ACC112 (cell line): Measurements from ENCODE around the gene CYP26C1.

Experiments used
- H2AFZ ChIP-seq: fragments of 200-600 bp; sonication (generic); one replicate; pipeline ENCODE4 v1.6.0; 2017; ENCODE audit warnings: antibody characterized with exemption, low read length; ENCODE audit not compliant: unreplicated experiment
- H3K27ac ChIP-seq: fragments of 200-600 bp; sonication (generic); 2 replicates; pipeline ENCODE4 v1.5.1; 2014; ENCODE audit warnings: low read depth, mild to moderate bottlenecking, antibody characterized with exemption, low read length, moderate library complexity
- H3K27me3 ChIP-seq: fragments of 200-600 bp; sonication (generic); 2 replicates; pipeline ENCODE4 v1.6.1; 2014; ENCODE audit warnings: mild to moderate bottlenecking, antibody characterized with exemption, low read length, moderate library complexity, mixed read lengths; ENCODE audit not compliant: insufficient read depth
- H3K36me3 ChIP-seq: fragments of 200-600 bp; sonication (generic); 2 replicates; pipeline ENCODE4 v1.6.1; 2016; ENCODE audit warnings: mild to moderate bottlenecking, antibody characterized with exemption, low read length, moderate library complexity, mixed read lengths; ENCODE audit not compliant: insufficient read depth
- H3K4me1 ChIP-seq: fragments of 200-600 bp; sonication (generic); one replicate; pipeline ENCODE4 v1.6.1; 2016; ENCODE audit warnings: low read length, mixed read lengths; ENCODE audit not compliant: insufficient read depth, unreplicated experiment, control insufficient read depth
- H3K4me3 ChIP-seq: fragments of 200-600 bp; sonication (generic); 2 replicates; pipeline ENCODE4 v1.5.1; 2014; ENCODE audit warnings: mild to moderate bottlenecking, low read depth, low read length
- H3K79me2 ChIP-seq: fragments of 200-600 bp; sonication (generic); one replicate; pipeline ENCODE4 v1.6.0; 2016; ENCODE audit warnings: low read length; ENCODE audit not compliant: control insufficient read depth, unreplicated experiment, insufficient read depth

CYP26C1 gene

GRCh38 chr10:93059975-93060886, at the start of gene CYP26C1:
Gene CYP26C1, plus strand, starts transcription at chr10:93060798. Its CDS starts 466 bp downstream, at chr10:93061264.
- peaks cover 58% of the 10 kb centered on the region for H3K27me3 ChIP-seq
- no peak within 1 kb of the TSS for H2AFZ ChIP-seq
- H3K4me1 ChIP-seq, result peaks cover 8% of the 10 kb centered on the region
- no peak within 1 kb of the TSS; the same call in 1 of the 2 replicates for H3K4me3 ChIP-seq
- H3K79me2 ChIP-seq, result no peaks in the 10 kb centered on the region
- H3K36me3 ChIP-seq, result no peaks in the 10 kb centered on the region
- H3K27ac ChIP-seq, result no peak within 1 kb of the TSS

- no peak overlapping the region for H2AFZ ChIP-seq
- H3K4me1 ChIP-seq, result no peaks in the 10 kb centered on the region
- no peak overlapping the region for H3K27ac ChIP-seq
- no peaks in the 10 kb centered on the region for H3K27me3 ChIP-seq
- H3K4me3 ChIP-seq, result no peak overlapping the region
- H3K79me2 ChIP-seq, result no peaks in the 10 kb centered on the region
- H3K36me3 ChIP-seq, result no peaks in the 10 kb centered on the region
Observed at GRCh38 chr10:93015722-93016121, 44.9 kb upstream of the CYP26C1 start.

GRCh38 chr10:93023013-93023650, 37.5 kb upstream of the CYP26C1 start:
- 0 out of 2 replicates have a peak, but pooled peaks cover 3% of the 10 kb centered on the region for H3K36me3 ChIP-seq
- H3K4me3 ChIP-seq, result no peak overlapping the region
- H3K4me1 ChIP-seq, result no peaks in the 10 kb centered on the region
- no peak overlapping the region for H2AFZ ChIP-seq
- no peaks in the 10 kb centered on the region for H3K27me3 ChIP-seq
- no peaks in the 10 kb centered on the region for H3K79me2 ChIP-seq
- H3K27ac ChIP-seq, result no peak overlapping the region

GRCh38 chr10:93026072-93026471, 34.5 kb upstream of the CYP26C1 start:
- H2AFZ ChIP-seq, result no peak overlapping the region
- no peaks in the 10 kb centered on the region for H3K79me2 ChIP-seq
- 0 out of 2 replicates have a peak, but pooled peaks cover 3% of the 10 kb centered on the region for H3K36me3 ChIP-seq

GRCh38 chr10:93027508-93027907, 33.1 kb upstream of the CYP26C1 start:
- Histone ChIP-seq H3K36me3 (0 out of 2 replicates have a peak, but pooled peaks cover 3% of the 10 kb centered on the region), H3K4me3 (no peak overlapping the region), H3K79me2 (no peaks in the 10 kb centered on the region), H2AFZ (no peak overlapping the region), H3K27me3 (no peaks in the 10 kb centered on the region), H3K4me1 (peaks cover 25% of the 10 kb centered on the region), H3K27ac (no peak overlapping the region)

More at GRCh38 chr10:93026072-93026471, 34.5 kb upstream of the CYP26C1 start:
- no peak overlapping the region for H3K4me3 ChIP-seq
- H3K27me3 ChIP-seq, result no peaks in the 10 kb centered on the region
- H3K4me1 ChIP-seq, result peaks cover 23% of the 10 kb centered on the region
- H3K27ac ChIP-seq, result no peak overlapping the region

- H3K36me3 ChIP-seq, result 0 out of 2 replicates have a peak, but pooled peaks cover 3% of the 10 kb centered on the region
- peak overlapping the region; percentile 0; the same call in 1 of the 2 replicates for H3K27ac ChIP-seq
- peaks cover 25% of the 10 kb centered on the region for H3K4me1 ChIP-seq
- no peaks in the 10 kb centered on the region for H3K27me3 ChIP-seq
- no peak overlapping the region for H3K4me3 ChIP-seq
- H2AFZ ChIP-seq, result no peak overlapping the region
- H3K79me2 ChIP-seq, result no peaks in the 10 kb centered on the region
Observed at GRCh38 chr10:93028883-93029282, 31.7 kb upstream of the CYP26C1 start.

GRCh38 chr10:93030409-93030808, 30.2 kb upstream of the CYP26C1 start:
- Histone ChIP-seq H3K27ac (peak overlapping the region; percentile 39), H3K4me3 (no peak overlapping the region), H2AFZ (no peak overlapping the region), H3K36me3 (0 out of 2 replicates have a peak, but pooled peaks cover 3% of the 10 kb centered on the region), H3K4me1 (peaks cover 25% of the 10 kb centered on the region), H3K79me2 (no peaks in the 10 kb centered on the region), H3K27me3 (no peaks in the 10 kb centered on the region)

GRCh38 chr10:93032105-93032808, 28.3 kb upstream of the CYP26C1 start:
- Histone ChIP-seq H3K4me1 (peaks cover 25% of the 10 kb centered on the region), H3K79me2 (no peaks in the 10 kb centered on the region), H3K4me3 (no peak overlapping the region), H3K27me3 (no peaks in the 10 kb centered on the region), H3K36me3 (no peaks in the 10 kb centered on the region), H2AFZ (no peak overlapping the region), H3K27ac (no peak overlapping the region)

GRCh38 chr10:93032809-93033137, 27.8 kb upstream of the CYP26C1 start:
- Histone ChIP-seq H3K4me1 (peaks cover 25% of the 10 kb centered on the region), H3K27ac (no peak overlapping the region), H3K79me2 (no peaks in the 10 kb centered on the region), H3K27me3 (no peaks in the 10 kb centered on the region), H3K4me3 (no peak overlapping the region), H3K36me3 (no peaks in the 10 kb centered on the region), H2AFZ (no peak overlapping the region)

GRCh38 chr10:93034426-93034825, 26.2 kb upstream of the CYP26C1 start:
- Histone ChIP-seq H3K27me3 (no peaks in the 10 kb centered on the region), H3K79me2 (no peaks in the 10 kb centered on the region), H2AFZ (no peak overlapping the region), H3K27ac (no peak overlapping the region), H3K36me3 (no peaks in the 10 kb centered on the region), H3K4me3 (no peak overlapping the region), H3K4me1 (peaks cover 25% of the 10 kb centered on the region)
